Measurements from ENCODE around the gene METAP1.

DNA sequence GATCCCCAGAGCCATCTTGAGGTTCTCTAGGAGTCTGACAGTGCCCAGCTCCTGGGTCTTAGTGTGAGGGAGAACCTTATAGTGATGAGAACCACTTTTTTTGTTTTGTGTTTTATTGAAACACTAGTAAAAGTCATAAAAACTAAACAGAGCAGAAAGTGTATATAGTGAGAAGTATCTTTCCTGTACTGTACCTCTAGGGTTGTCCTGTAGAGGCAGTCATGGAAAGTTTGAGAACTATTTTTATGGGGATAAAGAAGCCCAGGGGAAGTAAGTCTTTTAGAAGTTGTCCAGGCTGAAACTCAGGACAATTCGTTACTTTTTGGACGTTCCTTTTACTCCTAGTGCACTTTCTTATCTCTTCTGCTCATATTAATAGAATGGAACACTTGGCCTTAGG, 52.2 kb downstream of the METAP1 start:
- no peak for TF ChIP-seq EZH2phosphoT487 (IDR thresholded peaks at IDR 0.05; ENCODE audit: borderline replicate concordance, low read length)
- TF ChIP-seq, protein P1, sequence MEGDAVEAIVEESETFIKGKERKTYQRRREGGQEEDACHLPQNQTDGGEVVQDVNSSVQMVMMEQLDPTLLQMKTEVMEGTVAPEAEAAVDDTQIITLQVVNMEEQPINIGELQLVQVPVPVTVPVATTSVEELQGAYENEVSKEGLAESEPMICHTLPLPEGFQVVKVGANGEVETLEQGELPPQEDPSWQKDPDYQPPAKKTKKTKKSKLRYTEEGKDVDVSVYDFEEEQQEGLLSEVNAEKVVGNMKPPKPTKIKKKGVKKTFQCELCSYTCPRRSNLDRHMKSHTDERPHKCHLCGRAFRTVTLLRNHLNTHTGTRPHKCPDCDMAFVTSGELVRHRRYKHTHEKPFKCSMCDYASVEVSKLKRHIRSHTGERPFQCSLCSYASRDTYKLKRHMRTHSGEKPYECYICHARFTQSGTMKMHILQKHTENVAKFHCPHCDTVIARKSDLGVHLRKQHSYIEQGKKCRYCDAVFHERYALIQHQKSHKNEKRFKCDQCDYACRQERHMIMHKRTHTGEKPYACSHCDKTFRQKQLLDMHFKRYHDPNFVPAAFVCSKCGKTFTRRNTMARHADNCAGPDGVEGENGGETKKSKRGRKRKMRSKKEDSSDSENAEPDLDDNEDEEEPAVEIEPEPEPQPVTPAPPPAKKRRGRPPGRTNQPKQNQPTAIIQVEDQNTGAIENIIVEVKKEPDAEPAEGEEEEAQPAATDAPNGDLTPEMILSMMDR (IDR thresholded peaks at IDR 0.05; ENCODE audit: low read depth, low read length, poor library complexity, severe bottlenecking): no peak

Data from DOHH2 (cell line).